Epithelial cell of esophagus (primary cell): ENCODE measurements around the gene IGFBP1.
A peak's percentile ranks its signal among the peaks of the same experiment; 100 is the strongest.

Source experiments
- DNase-seq: peaks from one replicate; pipeline ENCODE4 v3.0.0; 2010; ENCODE audit warnings: low read depth
- H3K4me3 ChIP-seq: 2 replicates; pipeline ENCODE4 v1.5.1; 2011; ENCODE audit warnings: mild to moderate bottlenecking, low read length, control low read depth
- CTCF ChIP-seq: IDR thresholded peaks from 2 replicates; pipeline ENCODE4 v1.5.1; 2011; ENCODE audit warnings: low read depth, mild to moderate bottlenecking, low read length, control low read depth, inconsistent platforms; ENCODE audit not compliant: insufficient read depth; ENCODE audit errors: missing control alignments

The IGFBP1 gene

GRCh38 chr7:45920502-45921380, 32.5 kb downstream of the IGFBP1 start, which contains the start of gene IGFBP3:
IGFBP3 (minus strand) TSS chr7:45921272; CDS start chr7:45921140, 132 bp downstream.
- peak; percentile 75 for DNase-seq
- no peak for TF ChIP-seq CTCF
- peak within 1 kb of the TSS; percentile 45 for H3K4me3 ChIP-seq

- no peak for TF ChIP-seq CTCF
- DNase-seq = no peak
- peak overlapping the region; percentile 21 for H3K4me3 ChIP-seq
Measured at GRCh38 chr7:45921381-45921698, 33.1 kb downstream of the IGFBP1 start.

GRCh38 chr7:45921699-45922519, 33.6 kb downstream of the IGFBP1 start:
- DNase-seq = peak; percentile 67
- TF ChIP-seq CTCF = peak; percentile 92
- H3K4me3 ChIP-seq = peak overlapping the region; percentile 21

- no peak overlapping the region for H3K4me3 ChIP-seq
- DNase-seq = peak; percentile 28
- TF ChIP-seq CTCF = no peak
Measured at GRCh38 chr7:45922810-45923209, 34.5 kb downstream of the IGFBP1 start.

GRCh38 chr7:45923290-45923689, 35.0 kb downstream of the IGFBP1 start:
- DNase-seq = peak; percentile 77
- TF ChIP-seq CTCF = peak; percentile 94
- no peak overlapping the region for H3K4me3 ChIP-seq

- no peak for DNase-seq
- H3K4me3 ChIP-seq = no peak overlapping the region
- TF ChIP-seq CTCF = no peak
Measured at GRCh38 chr7:45923818-45924217, 35.5 kb downstream of the IGFBP1 start.

GRCh38 chr7:45924283-45924682, 36.0 kb downstream of the IGFBP1 start:
- DNase-seq = peak; percentile 90

More at GRCh38 chr7:45924283-45924682, 36.0 kb downstream of the IGFBP1 start:
- no peak overlapping the region for H3K4me3 ChIP-seq
- no peak for TF ChIP-seq CTCF
